Esophagus muscularis mucosa (tissue), 4 donors: ENCODE data around the gene FAM135A. TPM values are rescaled to one million over a fixed set of nuclear protein-coding genes. Genes with fewer than 3 reads are reported as not detected.

Experiments
- DNase-seq: peaks from one replicate; pipeline ENCODE4 v3.0.0-alpha.2; 2017; ENCODE audit errors: extremely low spot score
- H3K27ac ChIP-seq, 4 donors: fragments of 200-600 bp; sonication (generic); replicated peaks in 1 of 4; 1 replicate in 3 of 4; 2 replicates in 1 of 4; pipeline ENCODE4 v1.5.1; 2016 to 2019; ENCODE audit warnings: mild to moderate bottlenecking in 1 of 4
- H3K27me3 ChIP-seq, 4 donors: fragments of 200-600 bp; sonication (generic); one replicate each; pipeline versions ENCODE4 v1.5.1 to v1.6.0; 2016 to 2019
- H3K36me3 ChIP-seq, 4 donors: fragments of 200-600 bp; sonication (generic); one replicate each; pipeline ENCODE4 v1.5.1; 2016 to 2019
- H3K4me1 ChIP-seq, 4 donors: fragments of 200-600 bp; sonication (generic); one replicate each; pipeline ENCODE4 v1.5.1; 2016 to 2019
- H3K4me3 ChIP-seq, 4 donors: fragments of 200-600 bp; sonication (generic); 1 replicate in 2 of 4; 2 replicates in 2 of 4; pipeline ENCODE4 v1.5.1; 2016 to 2019; ENCODE audit warnings: mild to moderate bottlenecking in 4 of 4, moderate library complexity in 1 of 4
- H3K9me3 ChIP-seq, 4 donors: fragments of 200-600 bp; sonication (generic); 1 replicate in 3 of 4; 2 replicates in 1 of 4; pipeline ENCODE4 v1.5.1; 2016 to 2019
- CTCF ChIP-seq, 3 experiments: fragments of 200-600 bp in 2 of 3; fragments of 450-650 bp in 1 of 3; sonication (generic) in 2 of 3; IDR thresholded peaks; one replicate each; pipeline ENCODE4 v1.5.1; 2017 to 2019; ENCODE audit warnings: antibody characterized with exemption in 3 of 3, mild to moderate bottlenecking in 2 of 3, moderate library complexity in 1 of 3
- EP300 ChIP-seq: sonication (generic); formaldehyde crosslinking; IDR thresholded peaks from one replicate; pipeline ENCODE4 v1.6.1; 2017; ENCODE audit warnings: antibody characterized with exemption
- POLR2A ChIP-seq: fragments of 450-650 bp; IDR thresholded peaks from one replicate; pipeline ENCODE4 v1.6.1; 2017; ENCODE audit warnings: antibody characterized with exemption, moderate library complexity, mild to moderate bottlenecking, low read depth
- POLR2AphosphoS5 ChIP-seq, 2 donors: sonication (generic); formaldehyde crosslinking; IDR thresholded peaks; one replicate each; pipeline ENCODE4 v1.6.1; 2017; ENCODE audit warnings: antibody characterized with exemption in 2 of 2
- whole genome bisulfite sequencing: methylation state at CpG from one replicate; pipeline ENCODE4 v1.1.5; 2018; 5-methylcytosine and 5-hydroxymethylcytosine counted together
- intact Hi-C: fragments of 100-400 bp; cut with DNase I; formaldehyde crosslinking; loops from one replicate; pipeline ENCODE4 v1.15.1; 2023
- total RNA-seq, 4 donors: library from RNA; depleted of rRNA; stranded (reverse); fragments of >200 nt; gene quantifications; one replicate each; pipeline versions ENCODE4 v1.1.0 to v1.2.1, GENCODE V29; 2016

FAM135A gene
- total RNA-seq, 4 donors from 2014 or later: 14.8 to 21.3 (median 19.8) TPM

GRCh38 chr6:70398783-70399728 lies 14.3 kb upstream of the FAM135A start:
- Histone ChIP-seq H3K4me3 (no peak overlapping the region), H3K27ac (peak overlapping the region in 1 of 4 donors; percentile 21), H3K4me1 (peaks cover 0 to 3% (median 0%) of the 10 kb centered on the region in 4 donors), H3K9me3 (no peaks in the 10 kb centered on the region), H3K27me3 (peaks cover 0 to 13% (median 0%) of the 10 kb centered on the region in 4 donors), H3K36me3 (no peaks in the 10 kb centered on the region)
- no peak for DNase-seq
- no peak for TF ChIP-seq POLR2A
- TF ChIP-seq POLR2AphosphoS5 (IDR thresholded peaks at IDR 0.05): peak in 1 of 2 donors; percentile 20
- intact Hi-C loops: no loop called here
- 61% methylated on average over 7 of the region's 7 CpGs for WGBS

- no peak overlapping the region for H3K4me3 ChIP-seq
- DNase-seq: no peak
- WGBS: 89% methylated on average over 1 of the region's 1 CpG
- no peaks in the 10 kb centered on the region for H3K9me3 ChIP-seq
- H3K36me3 ChIP-seq: no peaks in the 10 kb centered on the region
- TF ChIP-seq CTCF (IDR thresholded peaks at IDR 0.05): no peak
- no peak for TF ChIP-seq POLR2A
- intact Hi-C loops: no loop called here
- H3K27ac ChIP-seq: no peak overlapping the region
- peaks cover 0 to 5% (median 0%) of the 10 kb centered on the region in 4 donors for H3K27me3 ChIP-seq
- H3K4me1 ChIP-seq: no peaks in the 10 kb centered on the region
Observed at GRCh38 chr6:70404658-70405057, 8.7 kb upstream of the FAM135A start.

- intact Hi-C loops: no loop called here
- no peak for TF ChIP-seq POLR2AphosphoS5 (IDR thresholded peaks at IDR 0.05)
- TF ChIP-seq POLR2A: no peak
- no peak for TF ChIP-seq CTCF (IDR thresholded peaks at IDR 0.05)
- no peak for DNase-seq
- H3K4me1 ChIP-seq: peaks cover 7 to 8% (median 8%) of the 10 kb centered on the region in 4 donors
- no peak overlapping the region for H3K27ac ChIP-seq
- H3K9me3 ChIP-seq: no peaks in the 10 kb centered on the region
- 76% methylated on average over 2 of the region's 2 CpGs for WGBS
- no peaks in the 10 kb centered on the region for H3K27me3 ChIP-seq
- no peaks in the 10 kb centered on the region for H3K36me3 ChIP-seq
- no peak overlapping the region for H3K4me3 ChIP-seq
Observed at GRCh38 chr6:70409216-70409615, 4.1 kb upstream of the FAM135A start.

GRCh38 chr6:70411542-70412251 lies 1.6 kb upstream of the FAM135A start:
- 91% methylated on average over 7 of the region's 7 CpGs for WGBS
- H3K4me3 ChIP-seq: no peak overlapping the region
- TF ChIP-seq CTCF (IDR thresholded peaks at IDR 0.05): no peak
- no peak for TF ChIP-seq EP300
- TF ChIP-seq POLR2A: no peak
- no peak for TF ChIP-seq POLR2AphosphoS5 (IDR thresholded peaks at IDR 0.05)

More at GRCh38 chr6:70411542-70412251, 1.6 kb upstream of the FAM135A start:
- DNase-seq: no peak
- Histone ChIP-seq H3K27ac (no peak overlapping the region), H3K27me3 (no peaks in the 10 kb centered on the region), H3K4me1 (peaks cover 10 to 24% (median 22%) of the 10 kb centered on the region in 4 donors), H3K9me3 (no peaks in the 10 kb centered on the region), H3K36me3 (no peaks in the 10 kb centered on the region)
- intact Hi-C loops: loop anchor here (10.0 kb wide), 1 partner anchor 253 kb away; the partner anchor contains the start of gene SMAP1
